Neural crest cell (in vitro differentiated cells): ENCODE measurements around the gene PPIP5K2. TPM values are rescaled to one million over a fixed set of nuclear protein-coding genes. Genes with fewer than 3 reads are reported as not detected.

Experiments
- DNase-seq: peaks from one replicate; pipeline ENCODE4 v3.0.0; 2021; ENCODE audit warnings: low read depth, mixed read lengths, low spot score
- H3K27ac Mint-ChIP-seq: one replicate; pipeline ENCODE4 v1.8.0; 2021; ENCODE audit warnings: mild to moderate bottlenecking, mixed read lengths; ENCODE audit not compliant: unreplicated experiment
- H3K27me3 Mint-ChIP-seq: 2 replicates; pipeline ENCODE4 v1.8.0; 2021; ENCODE audit warnings: low read depth, mild to moderate bottlenecking, mixed read lengths
- H3K36me3 Mint-ChIP-seq: 2 replicates; pipeline ENCODE4 v1.8.0; 2021; ENCODE audit warnings: low read depth, mild to moderate bottlenecking, mixed read lengths
- H3K4me1 Mint-ChIP-seq: 2 replicates; pipeline ENCODE4 v1.8.0; 2021; ENCODE audit warnings: mixed read lengths
- H3K4me3 Mint-ChIP-seq: one replicate; pipeline ENCODE4 v1.8.0; 2021; ENCODE audit warnings: mild to moderate bottlenecking, mixed read lengths
- H3K9me3 Mint-ChIP-seq: 2 replicates; pipeline ENCODE4 v1.8.0; 2021; ENCODE audit warnings: mixed read lengths
- CTCF ChIP-seq: fragments of 200-600 bp; sonication (generic); conservative IDR thresholded peaks from 2 replicates; pipeline ENCODE4 v1.5.0; 2021; ENCODE audit warnings: antibody characterized with exemption, mild to moderate bottlenecking
- total RNA-seq: library from RNA; stranded (reverse); gene quantifications from 2 replicates; pipeline ENCODE4 v1.2.1, GENCODE V29; 2021

Gene PPIP5K2
- total RNA-seq, 1 donor from 2014 or later = 72.9 TPM

GRCh38 chr5:103244398-103244797 lies 124.3 kb downstream of the PPIP5K2 start:
- peaks cover 4% of the 10 kb centered on the region for H3K9me3 Mint-ChIP-seq
- no peak overlapping the region for H3K27ac Mint-ChIP-seq
- no peak overlapping the region for H3K4me3 Mint-ChIP-seq
- H3K36me3 Mint-ChIP-seq = no peaks in the 10 kb centered on the region
- DNase-seq = no peak
- H3K4me1 Mint-ChIP-seq = peaks cover 12% of the 10 kb centered on the region
- no peak for TF ChIP-seq CTCF
- no peaks in the 10 kb centered on the region for H3K27me3 Mint-ChIP-seq

GRCh38 chr5:103245761-103246160 lies 125.7 kb downstream of the PPIP5K2 start:
- Mint-ChIP-seq H3K4me3 (no peak overlapping the region), H3K36me3 (no peaks in the 10 kb centered on the region), H3K4me1 (peaks cover 12% of the 10 kb centered on the region), H3K9me3 (peaks cover 4% of the 10 kb centered on the region), H3K27ac (no peak overlapping the region), H3K27me3 (no peaks in the 10 kb centered on the region)
- no peak for TF ChIP-seq CTCF
- no peak for DNase-seq

DNA sequence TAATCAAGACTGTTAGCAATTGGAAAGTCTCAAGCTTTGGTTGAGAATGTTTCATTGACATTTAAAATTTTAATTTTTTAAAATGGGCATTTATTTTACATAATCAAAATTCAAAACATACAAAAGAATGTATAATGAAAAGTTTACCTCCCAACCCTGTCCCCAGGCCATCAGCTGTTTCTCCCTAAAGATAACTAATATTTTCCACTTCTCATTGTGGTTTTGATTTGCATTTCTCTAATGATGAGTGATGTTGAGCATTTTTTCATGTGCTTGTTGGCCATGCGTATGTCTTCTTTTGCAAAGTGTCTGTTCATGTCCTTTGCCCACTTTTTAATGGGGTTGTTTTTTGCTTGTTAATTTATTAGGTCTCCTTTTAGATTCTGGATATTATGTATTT lies 127.0 kb downstream of the PPIP5K2 start:
- H3K36me3 Mint-ChIP-seq = no peaks in the 10 kb centered on the region
- H3K4me3 Mint-ChIP-seq = no peak overlapping the region
- H3K27ac Mint-ChIP-seq = no peak overlapping the region
- peaks cover 12% of the 10 kb centered on the region for H3K4me1 Mint-ChIP-seq
- peaks cover 4% of the 10 kb centered on the region for H3K9me3 Mint-ChIP-seq
- no peak for DNase-seq
- no peak for TF ChIP-seq CTCF
- H3K27me3 Mint-ChIP-seq = no peaks in the 10 kb centered on the region

- H3K27me3 Mint-ChIP-seq = no peaks in the 10 kb centered on the region
- H3K4me1 Mint-ChIP-seq = peaks cover 2% of the 10 kb centered on the region
- no peak for TF ChIP-seq CTCF
- no peak overlapping the region for H3K27ac Mint-ChIP-seq
- H3K4me3 Mint-ChIP-seq = no peak overlapping the region
- H3K9me3 Mint-ChIP-seq = peaks cover 4% of the 10 kb centered on the region
- DNase-seq = no peak
- no peaks in the 10 kb centered on the region for H3K36me3 Mint-ChIP-seq
Observed at GRCh38 chr5:103249068-103249467, 129.0 kb downstream of the PPIP5K2 start.

DNA sequence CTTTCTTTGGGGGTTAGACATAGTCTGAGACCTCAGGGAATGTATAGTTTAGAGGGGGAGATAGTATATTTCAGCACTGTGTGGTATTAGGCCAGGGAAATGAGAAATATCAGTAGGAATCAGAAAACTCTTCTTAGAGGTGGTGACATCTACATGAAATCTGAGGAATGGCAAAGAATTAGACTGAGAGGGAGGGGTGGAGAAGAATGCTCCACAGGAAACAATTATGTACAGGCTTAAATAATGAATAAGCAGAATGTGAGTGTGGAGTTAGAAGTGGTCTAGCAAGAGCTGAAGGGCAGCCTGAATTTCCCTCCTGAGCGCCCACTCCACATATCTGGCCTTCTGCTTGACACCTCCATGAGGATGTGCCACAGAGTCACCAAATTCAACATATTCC lies 134.8 kb downstream of the PPIP5K2 start:
- Mint-ChIP-seq H3K27ac (peak overlapping the region; percentile 66), H3K4me3 (peak overlapping the region; percentile 50), H3K4me1 (peaks cover 30% of the 10 kb centered on the region), H3K36me3 (no peaks in the 10 kb centered on the region), H3K9me3 (no peaks in the 10 kb centered on the region), H3K27me3 (no peaks in the 10 kb centered on the region)
- TF ChIP-seq CTCF = no peak
- DNase-seq = no peak

DNA sequence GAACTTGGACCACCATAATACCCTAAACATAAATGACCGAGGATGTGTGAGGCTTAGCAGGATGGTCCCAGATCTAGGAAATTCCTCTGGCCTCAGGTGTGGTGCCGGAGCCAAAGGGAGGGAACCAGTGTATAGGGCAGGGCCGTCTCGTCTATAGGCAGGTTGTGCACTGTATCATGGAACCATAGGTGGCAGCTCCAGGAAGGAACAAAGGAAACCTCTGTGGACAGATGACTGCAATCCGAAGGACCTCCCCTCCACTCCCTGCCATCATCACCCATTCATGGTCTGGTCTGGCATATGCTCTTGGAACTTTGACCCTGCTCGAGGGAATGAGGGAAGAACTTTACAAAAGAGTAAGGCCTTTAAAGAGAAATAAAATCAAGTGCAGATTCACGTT lies 135.6 kb downstream of the PPIP5K2 start:
- Mint-ChIP-seq H3K4me3 (no peak overlapping the region), H3K27ac (no peak overlapping the region), H3K27me3 (no peaks in the 10 kb centered on the region), H3K4me1 (peaks cover 35% of the 10 kb centered on the region), H3K9me3 (no peaks in the 10 kb centered on the region), H3K36me3 (no peaks in the 10 kb centered on the region)
- no peak for TF ChIP-seq CTCF
- DNase-seq = no peak
